Measurements from ENCODE around the gene SNX1.

GRCh38 chr15:64146885-64147681 is 51.3 kb downstream of the SNX1 start:
- no peak for TF ChIP-seq CTCF (conservative IDR thresholded peaks at IDR 0.05; ENCODE audit: low read length)
- no peak for TF ChIP-seq EZH2phosphoT487 (IDR thresholded peaks at IDR 0.05; ENCODE audit: borderline replicate concordance, low read depth, low read length)

Data from OCI-LY7 (cell line).